Superior temporal gyrus (tissue), 1 donor: ENCODE data around the gene TBC1D14.

Experiments used
- DNase-seq: peaks from one replicate; pipeline ENCODE4 v3.0.0-alpha.2; 2016; ENCODE audit errors: extremely low spot score

TBC1D14 gene

GRCh38 chr4:6929812-6930464, 20.3 kb downstream of the TBC1D14 start:
- DNase-seq, result no peak

GRCh38 chr4:6932475-6932874, 22.8 kb downstream of the TBC1D14 start:
- no peak for DNase-seq

GRCh38 chr4:6932918-6933317, 23.3 kb downstream of the TBC1D14 start:
- no peak for DNase-seq

- DNase-seq, result no peak
Measured at GRCh38 chr4:6933691-6934430, 24.2 kb downstream of the TBC1D14 start.

GRCh38 chr4:6935965-6936364, 26.3 kb downstream of the TBC1D14 start:
- no peak for DNase-seq

GRCh38 chr4:6937201-6937600, 27.6 kb downstream of the TBC1D14 start:
- no peak for DNase-seq

- no peak for DNase-seq
Measured at GRCh38 chr4:6937754-6938153, 28.1 kb downstream of the TBC1D14 start.

- no peak for DNase-seq
Measured at GRCh38 chr4:6938237-6938636, 28.6 kb downstream of the TBC1D14 start.

- no peak for DNase-seq
Measured at GRCh38 chr4:6938647-6939271, 29.1 kb downstream of the TBC1D14 start.

- no peak for DNase-seq
Measured at GRCh38 chr4:6939761-6940743, 30.4 kb downstream of the TBC1D14 start.

GRCh38 chr4:6940744-6941137, 31.1 kb downstream of the TBC1D14 start:
- no peak for DNase-seq

GRCh38 chr4:6941796-6942195, 32.2 kb downstream of the TBC1D14 start:
- no peak for DNase-seq

- DNase-seq, result peak; percentile 70
Measured at GRCh38 chr4:6942238-6942800, 32.7 kb downstream of the TBC1D14 start.

- no peak for DNase-seq
Measured at GRCh38 chr4:6943012-6943884, 33.6 kb downstream of the TBC1D14 start.

GRCh38 chr4:6943885-6944225, 34.2 kb downstream of the TBC1D14 start:
- no peak for DNase-seq

- DNase-seq, result no peak
Measured at GRCh38 chr4:6944301-6945051, 34.9 kb downstream of the TBC1D14 start.

- no peak for DNase-seq
Measured at GRCh38 chr4:6945052-6945409, 35.4 kb downstream of the TBC1D14 start.

- no peak for DNase-seq
Measured at GRCh38 chr4:6946497-6946896, 36.9 kb downstream of the TBC1D14 start.

- DNase-seq, result no peak
Measured at GRCh38 chr4:6948134-6948460, 38.5 kb downstream of the TBC1D14 start.

- DNase-seq, result no peak
Measured at GRCh38 chr4:6951880-6952381, 42.3 kb downstream of the TBC1D14 start.
